Measurements from ENCODE around the gene DHODH. TPM values are rescaled to one million over a fixed set of nuclear protein-coding genes. Genes with fewer than 3 reads are reported as not detected.

DHODH gene
- total and polyA plus RNA-seq, 2 of the 13 experiments (the other 11 are each of a cell fraction or from before 2014, with no cell fraction given), result 10.7 to 16.4 TPM

GRCh38 chr16:72029567-72030271 is 21.2 kb downstream of the DHODH start (continued):
- no peak for TF ChIP-seq HOXA3 (CRISPR knock-in tag; IDR thresholded peaks at IDR 0.05)
- TF ChIP-seq ZNF263 (CRISPR knock-in tag; IDR thresholded peaks at IDR 0.05), result peak; percentile 90
- TF ChIP-seq MAFG (CRISPR knock-in tag; IDR thresholded peaks at IDR 0.05), result no peak
- 0 out of 2 replicates have a peak, but pooled peaks have one; percentile 15 for TF ChIP-seq SAP130 (CRISPR knock-in tag; IDR thresholded peaks at IDR 0.05; ENCODE audit: low read depth)
- TF ChIP-seq AGO1 (IDR thresholded peaks at IDR 0.05; ENCODE audit: low read depth, low read length, poor library complexity, severe bottlenecking), result no peak
- TF ChIP-seq, protein P1, sequence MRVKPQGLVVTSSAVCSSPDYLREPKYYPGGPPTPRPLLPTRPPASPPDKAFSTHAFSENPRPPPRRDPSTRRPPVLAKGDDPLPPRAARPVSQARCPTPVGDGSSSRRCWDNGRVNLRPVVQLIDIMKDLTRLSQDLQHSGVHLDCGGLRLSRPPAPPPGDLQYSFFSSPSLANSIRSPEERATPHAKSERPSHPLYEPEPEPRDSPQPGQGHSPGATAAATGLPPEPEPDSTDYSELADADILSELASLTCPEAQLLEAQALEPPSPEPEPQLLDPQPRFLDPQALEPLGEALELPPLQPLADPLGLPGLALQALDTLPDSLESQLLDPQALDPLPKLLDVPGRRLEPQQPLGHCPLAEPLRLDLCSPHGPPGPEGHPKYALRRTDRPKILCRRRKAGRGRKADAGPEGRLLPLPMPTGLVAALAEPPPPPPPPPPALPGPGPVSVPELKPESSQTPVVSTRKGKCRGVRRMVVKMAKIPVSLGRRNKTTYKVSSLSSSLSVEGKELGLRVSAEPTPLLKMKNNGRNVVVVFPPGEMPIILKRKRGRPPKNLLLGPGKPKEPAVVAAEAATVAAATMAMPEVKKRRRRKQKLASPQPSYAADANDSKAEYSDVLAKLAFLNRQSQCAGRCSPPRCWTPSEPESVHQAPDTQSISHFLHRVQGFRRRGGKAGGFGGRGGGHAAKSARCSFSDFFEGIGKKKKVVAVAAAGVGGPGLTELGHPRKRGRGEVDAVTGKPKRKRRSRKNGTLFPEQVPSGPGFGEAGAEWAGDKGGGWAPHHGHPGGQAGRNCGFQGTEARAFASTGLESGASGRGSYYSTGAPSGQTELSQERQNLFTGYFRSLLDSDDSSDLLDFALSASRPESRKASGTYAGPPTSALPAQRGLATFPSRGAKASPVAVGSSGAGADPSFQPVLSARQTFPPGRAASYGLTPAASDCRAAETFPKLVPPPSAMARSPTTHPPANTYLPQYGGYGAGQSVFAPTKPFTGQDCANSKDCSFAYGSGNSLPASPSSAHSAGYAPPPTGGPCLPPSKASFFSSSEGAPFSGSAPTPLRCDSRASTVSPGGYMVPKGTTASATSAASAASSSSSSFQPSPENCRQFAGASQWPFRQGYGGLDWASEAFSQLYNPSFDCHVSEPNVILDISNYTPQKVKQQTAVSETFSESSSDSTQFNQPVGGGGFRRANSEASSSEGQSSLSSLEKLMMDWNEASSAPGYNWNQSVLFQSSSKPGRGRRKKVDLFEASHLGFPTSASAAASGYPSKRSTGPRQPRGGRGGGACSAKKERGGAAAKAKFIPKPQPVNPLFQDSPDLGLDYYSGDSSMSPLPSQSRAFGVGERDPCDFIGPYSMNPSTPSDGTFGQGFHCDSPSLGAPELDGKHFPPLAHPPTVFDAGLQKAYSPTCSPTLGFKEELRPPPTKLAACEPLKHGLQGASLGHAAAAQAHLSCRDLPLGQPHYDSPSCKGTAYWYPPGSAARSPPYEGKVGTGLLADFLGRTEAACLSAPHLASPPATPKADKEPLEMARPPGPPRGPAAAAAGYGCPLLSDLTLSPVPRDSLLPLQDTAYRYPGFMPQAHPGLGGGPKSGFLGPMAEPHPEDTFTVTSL (CRISPR knock-in tag; IDR thresholded peaks at IDR 0.05; ENCODE audit: borderline replicate concordance), result 0 out of 2 replicates have a peak, but pooled peaks have one; percentile 15
- TF ChIP-seq ZSCAN31 (CRISPR knock-in tag; IDR thresholded peaks at IDR 0.05; ENCODE audit: low read depth), result no peak
- TF ChIP-seq DDIT3 (CRISPR knock-in tag; IDR thresholded peaks at IDR 0.05), result no peak
- TF ChIP-seq SP4 (CRISPR knock-in tag; IDR thresholded peaks at IDR 0.05), result no peak
- TF ChIP-seq ZSCAN29 (CRISPR knock-in tag; conservative IDR thresholded peaks at IDR 0.05), result no peak
- TF ChIP-seq, protein P2, sequence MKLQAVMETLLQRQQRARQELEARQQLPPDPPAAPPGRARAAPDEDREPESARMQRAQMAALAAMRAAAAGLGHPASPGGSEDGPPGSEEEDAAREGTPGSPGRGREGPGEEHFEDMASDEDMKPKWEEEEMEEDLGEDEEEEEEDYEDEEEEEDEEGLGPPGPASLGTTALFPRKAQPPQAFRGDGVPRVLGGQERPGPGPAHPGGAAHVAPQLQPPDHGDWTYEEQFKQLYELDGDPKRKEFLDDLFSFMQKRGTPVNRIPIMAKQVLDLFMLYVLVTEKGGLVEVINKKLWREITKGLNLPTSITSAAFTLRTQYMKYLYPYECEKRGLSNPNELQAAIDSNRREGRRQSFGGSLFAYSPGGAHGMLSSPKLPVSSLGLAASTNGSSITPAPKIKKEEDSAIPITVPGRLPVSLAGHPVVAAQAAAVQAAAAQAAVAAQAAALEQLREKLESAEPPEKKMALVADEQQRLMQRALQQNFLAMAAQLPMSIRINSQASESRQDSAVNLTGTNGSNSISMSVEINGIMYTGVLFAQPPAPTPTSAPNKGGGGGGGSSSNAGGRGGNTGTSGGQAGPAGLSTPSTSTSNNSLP (IDR thresholded peaks at IDR 0.05; ENCODE audit: low read depth, low read length), result no peak
- TF ChIP-seq CHCHD3 (CRISPR knock-in tag; IDR thresholded peaks at IDR 0.05), result no peak
- 0 out of 2 replicates have a peak, but pooled peaks have one; percentile 43 for TF ChIP-seq IRF2 (CRISPR knock-in tag; IDR thresholded peaks at IDR 0.05)
- TF ChIP-seq ZNF564 (CRISPR knock-in tag; IDR thresholded peaks at IDR 0.05), result no peak
- no peak; the same call in 1 of the 2 replicates for TF ChIP-seq ISL2 (CRISPR knock-in tag; IDR thresholded peaks at IDR 0.05)
- peak; percentile 38; the same call in 1 of the 2 replicates for TF ChIP-seq CEBPG (CRISPR knock-in tag; IDR thresholded peaks at IDR 0.05)
- 0 out of 2 replicates have a peak, but pooled peaks have one; percentile 22 for TF ChIP-seq ZNF274 (CRISPR knock-in tag; IDR thresholded peaks at IDR 0.05)
- TF ChIP-seq YY1 (IDR thresholded peaks at IDR 0.05; ENCODE audit: insufficient read depth, insufficient replicate concordance, low read depth, low read length), result peak; percentile 15
- TF ChIP-seq ZFAT (CRISPR knock-in tag; conservative IDR thresholded peaks at IDR 0.05), result no peak
- no peak for TF ChIP-seq NR2F6 (IDR thresholded peaks at IDR 0.05)
- peak; percentile 23; the same call in 1 of the 2 replicates for TF ChIP-seq NR2F6 (CRISPR knock-in tag; IDR thresholded peaks at IDR 0.05)
